A549 (cell line): ENCODE data around the gene SPAG6. TPM values are rescaled to one million over a fixed set of nuclear protein-coding genes. Genes with fewer than 3 reads are reported as not detected.

Experiments
- ATAC-seq, 2 experiments: fragments of 200-7000 bp in 1 of 2; fragments of >200 bp in 1 of 2; cut with Nextera tagmentation in 1 of 2; cut with Tn5 transposase in 1 of 2; 3 replicates each; pipeline versions ENCODE4 v1.8.0 to v1.9.1; 2018 to 2020; ENCODE audit warnings: mild to moderate bottlenecking in 1 of 2, moderate library complexity in 1 of 2
- CTCF ChIA-PET: fragments of 300-600 bp; sonication (Branson Sonifier 250); formaldehyde crosslinking; extraction: SDS; loops from one replicate; lab custom pipeline; 2021; ENCODE audit warnings: antibody characterized with exemption, inconsistent platforms; lab: Yijun Ruan, JAX
- POLR2A ChIA-PET: fragments of 350-600 bp; formaldehyde crosslinking; extraction: SDS; loops from one replicate; lab custom pipeline; 2021; ENCODE audit warnings: antibody characterized with exemption, inconsistent platforms; lab: Yijun Ruan, JAX
- DNase-seq, 2 experiments: peaks; one replicate each; pipeline versions ENCODE4 v3.0.0 to v3.0.0-alpha.2; 2011 to 2016; ENCODE audit warnings: low read depth in 1 of 2, low spot score in 1 of 2
- FAIRE-seq: peaks from 2 replicates; lab custom pipeline; 2011; peaks lifted over from hg19 to GRCh38; lab: Jason Lieb, UNC
- H3K27ac ChIP-seq, 2 experiments: fragments of >200 bp; sonication (Bioruptor Twin); formaldehyde crosslinking; 3 replicates each; pipeline ENCODE4 v1.5.1; 2016 to 2017
- H3K4me1 ChIP-seq: fragments of >200 bp; sonication (Bioruptor Twin); formaldehyde crosslinking; 3 replicates; pipeline ENCODE4 v1.6.1; 2016
- H3K4me2 ChIP-seq: fragments of >200 bp; sonication (Bioruptor Twin); formaldehyde crosslinking; 3 replicates; pipeline ENCODE4 v1.6.1; 2016
- H3K4me3 ChIP-seq: fragments of >200 bp; sonication (Bioruptor Twin); formaldehyde crosslinking; 3 replicates; pipeline ENCODE4 v1.5.1; 2016
- H3K9me3 ChIP-seq: fragments of >200 bp; sonication (Bioruptor Twin); formaldehyde crosslinking; 3 replicates; pipeline ENCODE4 v1.6.1; 2016
- CHD2 ChIP-seq: fragments of 150-350 bp; IDR thresholded peaks from 2 replicates; pipeline ENCODE4 v1.6.1; 2014; ENCODE audit warnings: low read length; ENCODE audit not compliant: partially characterized antibody
- EHF ChIP-seq: fragments of 250-450 bp; sonication (Bioruptor Pico); IDR thresholded peaks from 2 replicates; pipeline ENCODE4 v1.5.0; 2020; ENCODE audit warnings: mild to moderate bottlenecking
- ESRRA ChIP-seq: fragments of 150-350 bp; IDR thresholded peaks from 2 replicates; pipeline ENCODE4 v1.6.1; 2014; ENCODE audit warnings: mild to moderate bottlenecking, low read length, borderline replicate concordance
- HEYL ChIP-seq: fragments of 250-450 bp; sonication (Bioruptor Pico); IDR thresholded peaks from 2 replicates; pipeline ENCODE4 v1.8.0; 2021; ENCODE audit warnings: mild to moderate bottlenecking, moderate library complexity
- HOXA7 ChIP-seq: fragments of 250-450 bp; sonication (Bioruptor Pico); IDR thresholded peaks from 2 replicates; pipeline ENCODE4 v1.5.0; 2020; ENCODE audit warnings: mild to moderate bottlenecking, moderate library complexity
- HOXB13 ChIP-seq: fragments of 250-450 bp; sonication (Bioruptor Pico); IDR thresholded peaks from 2 replicates; pipeline ENCODE4 v1.5.0; 2020; ENCODE audit warnings: low read depth, mild to moderate bottlenecking, moderate library complexity
- KDM1A ChIP-seq: fragments of 200-600 bp; sonication (generic); IDR thresholded peaks from 2 replicates; pipeline ENCODE4 v1.6.1; 2016; ENCODE audit warnings: low read depth, mild to moderate bottlenecking
- MAZ ChIP-seq: fragments of 150-350 bp; IDR thresholded peaks from 2 replicates; pipeline ENCODE4 v1.6.1; 2014; ENCODE audit warnings: antibody characterized with exemption, low read depth, low read length, borderline replicate concordance
- NPAS2 ChIP-seq: fragments of 250-450 bp; sonication (Bioruptor Pico); IDR thresholded peaks from 2 replicates; pipeline ENCODE4 v1.8.0; 2022; ENCODE audit warnings: mild to moderate bottlenecking, moderate library complexity, borderline replicate concordance
- NR3C1 ChIP-seq: fragments of >200 bp; sonication (Bioruptor Twin); formaldehyde crosslinking; IDR thresholded peaks from 3 replicates; pipeline ENCODE4 v1.6.1; 2017
- PHF8 ChIP-seq: fragments of 200-600 bp; sonication (generic); IDR thresholded peaks from 2 replicates; pipeline ENCODE4 v1.6.1; 2016; ENCODE audit warnings: low read depth, mild to moderate bottlenecking, antibody characterized with exemption, moderate library complexity, borderline replicate concordance
- POLR2A ChIP-seq: IDR thresholded peaks from 2 replicates; pipeline ENCODE4 v1.6.1; 2012; ENCODE audit warnings: mild to moderate bottlenecking, low read length
- RAD21 ChIP-seq, 2 experiments: fragments of >200 bp in 1 of 2; sonication (Bioruptor Twin) in 1 of 2; formaldehyde crosslinking in 1 of 2; IDR thresholded peaks in 1 of 2; conservative IDR thresholded peaks in 1 of 2; 2 replicates in 1 of 2; 3 replicates in 1 of 2; pipeline ENCODE4 v1.6.1; 2012 to 2018; ENCODE audit warnings: inconsistent platforms in 1 of 2
- RARB ChIP-seq: fragments of 250-450 bp; sonication (Bioruptor Pico); IDR thresholded peaks from 2 replicates; pipeline ENCODE4 v1.8.0; 2021; ENCODE audit warnings: mild to moderate bottlenecking, moderate library complexity
- RNF2 ChIP-seq: fragments of 200-600 bp; sonication (generic); IDR thresholded peaks from 2 replicates; pipeline ENCODE4 v1.6.1; 2016; ENCODE audit warnings: low read depth, mild to moderate bottlenecking, antibody characterized with exemption, moderate library complexity, borderline replicate concordance
- SMC3 ChIP-seq: fragments of >200 bp; sonication (Bioruptor Twin); formaldehyde crosslinking; IDR thresholded peaks from 3 replicates; pipeline ENCODE4 v1.6.1; 2018; ENCODE audit warnings: inconsistent platforms
- SREBF2 ChIP-seq: fragments of 450-650 bp; IDR thresholded peaks from 2 replicates; pipeline ENCODE4 v1.6.1; 2014; ENCODE audit warnings: mild to moderate bottlenecking, moderate library complexity
- TP53 ChIP-seq: fragments of 250-450 bp; sonication (Bioruptor Pico); IDR thresholded peaks from 2 replicates; pipeline ENCODE4 v1.5.0; 2021; ENCODE audit warnings: mild to moderate bottlenecking, moderate library complexity
- WGBS: methylation state at CpG from one replicate; pipeline ENCODE4 v1.1.6; 2017; ENCODE audit errors: missing lambda C conversion rate; 5-methylcytosine and 5-hydroxymethylcytosine counted together
- polyA plus RNA-seq, 4 experiments: library from polyadenylated mRNA; depleted of rRNA in 3 of 4; stranded (reverse); fragments of >200 nt; fragmentation: RNase III in 1 of 4; extraction: RNeasy Plus Mini Kit Qiagen cat#74134 plus additional on column Dnase treatment in 1 of 4; gene quantifications; 2 replicates in 3 of 4; 3 replicates in 1 of 4; pipeline ENCODE4 v1.2.3, GENCODE V29; 2011 to 2017
- TF ChIP-seq, protein P1 (sequence below): fragments of >200 bp; sonication (Bioruptor Twin); formaldehyde crosslinking; IDR thresholded peaks from 2 replicates; pipeline ENCODE4 v1.6.1; 2016
- TF ChIP-seq, protein P2 (sequence below): IDR thresholded peaks from 2 replicates; pipeline ENCODE4 v1.6.1; 2012
- TF ChIP-seq, protein P3 (sequence below): fragments of 250-450 bp; sonication (Bioruptor Pico); IDR thresholded peaks from 2 replicates; pipeline ENCODE4 v1.5.0; 2021; ENCODE audit warnings: mild to moderate bottlenecking, moderate library complexity, borderline replicate concordance
- TF ChIP-seq, protein P4 (sequence below): fragments of >200 bp; sonication (Bioruptor Twin); formaldehyde crosslinking; IDR thresholded peaks from 3 replicates; pipeline ENCODE4 v1.5.1; 2016
- TF ChIP-seq, protein P5 (sequence below): fragments of 150-350 bp; IDR thresholded peaks from 2 replicates; pipeline ENCODE4 v1.6.1; 2014; ENCODE audit warnings: low read depth, mild to moderate bottlenecking, low read length
- TF ChIP-seq, protein P6 (sequence below): fragments of >200 bp; sonication (Bioruptor Twin); formaldehyde crosslinking; IDR thresholded peaks from 3 replicates; pipeline ENCODE4 v1.6.1; 2016
- TF ChIP-seq, protein P7 (sequence below): IDR thresholded peaks from 2 replicates; pipeline ENCODE4 v1.6.1; 2012

SPAG6 gene
- polyA plus RNA-seq, 2 of the 4 experiments (the other 2 are of a cell fraction) = 0.04 TPM; not detected in 1

DNA sequence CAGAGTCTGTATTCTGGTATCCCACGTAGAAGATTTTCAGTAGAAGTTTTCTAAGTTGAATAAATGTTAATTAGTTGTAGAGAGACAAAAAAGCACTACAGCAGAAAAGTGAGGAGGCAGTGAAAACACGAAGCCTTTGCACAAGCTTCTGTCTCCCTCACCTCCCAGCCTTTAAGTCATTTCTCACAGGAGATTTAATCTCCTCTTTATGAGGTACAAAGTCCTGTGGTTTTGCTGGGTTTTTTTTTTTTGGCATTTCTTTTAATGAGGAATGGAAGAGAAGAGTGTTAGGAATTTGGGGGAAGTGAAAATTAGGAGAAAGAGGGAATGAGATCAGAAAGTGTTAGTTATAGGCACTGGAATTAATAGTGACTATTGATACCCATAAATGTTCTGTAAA is 21.5 kb downstream of the SPAG6 start:
- H3K4me2 ChIP-seq = no peak overlapping the region
- POLR2A ChIA-PET = no interaction called here
- no peak for FAIRE-seq
- 38% methylated on average over 2 of the region's 2 CpGs for WGBS
- no peaks in the 10 kb centered on the region for H3K4me1 ChIP-seq
- TF ChIP-seq POLR2A (no peak), NPAS2 (CRISPR knock-in tag) (no peak), MAZ (no peak), KDM1A (no peak)
- TF ChIP-seq, protein P1, sequence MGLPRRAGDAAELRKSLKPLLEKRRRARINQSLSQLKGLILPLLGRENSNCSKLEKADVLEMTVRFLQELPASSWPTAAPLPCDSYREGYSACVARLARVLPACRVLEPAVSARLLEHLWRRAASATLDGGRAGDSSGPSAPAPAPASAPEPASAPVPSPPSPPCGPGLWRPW = no peak
- TF ChIP-seq, all 56 proteins: peak for 0
- H3K4me3 ChIP-seq = no peak overlapping the region
- no peaks in the 10 kb centered on the region for H3K9me3 ChIP-seq
- CTCF ChIA-PET = no interaction called here
- ATAC-seq (no peak), DNase-seq (no peak)
- H3K27ac ChIP-seq = no peak overlapping the region

DNA sequence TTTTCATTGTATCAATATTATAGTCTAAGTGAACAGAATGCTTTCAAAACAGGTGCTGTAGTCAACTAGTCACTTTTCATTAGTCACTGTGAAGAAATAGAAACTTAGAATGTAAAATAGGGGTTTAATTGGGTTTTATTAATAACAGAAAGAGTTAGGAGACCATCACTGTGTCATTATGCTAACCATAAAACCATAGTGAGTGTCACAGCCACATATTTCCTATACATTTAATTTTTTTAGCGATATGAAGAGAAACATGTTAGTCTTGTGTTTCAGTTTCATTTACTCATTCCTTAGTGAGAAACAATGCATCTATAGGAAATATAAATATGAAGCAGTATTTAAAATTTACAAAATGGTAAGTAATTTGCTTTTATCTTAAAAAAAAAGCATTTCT is 22.2 kb downstream of the SPAG6 start:
- TF ChIP-seq ESRRA (no peak), CHD2 (no peak), EHF (CRISPR knock-in tag) (no peak), HOXA7 (CRISPR knock-in tag) (no peak), SREBF2 (no peak), RNF2 (no peak), PHF8 (no peak), KDM1A (no peak), RAD21 (conservative IDR thresholded peaks at IDR 0.05 in 1 of 2, IDR thresholded peaks at IDR 0.05 in 1 of 2) (no peak), HEYL (CRISPR knock-in tag) (no peak), TP53 (CRISPR knock-in tag) (no peak)
- TF ChIP-seq, protein P2, sequence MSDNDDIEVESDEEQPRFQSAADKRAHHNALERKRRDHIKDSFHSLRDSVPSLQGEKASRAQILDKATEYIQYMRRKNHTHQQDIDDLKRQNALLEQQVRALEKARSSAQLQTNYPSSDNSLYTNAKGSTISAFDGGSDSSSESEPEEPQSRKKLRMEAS = no peak
- TF ChIP-seq, protein P3, sequence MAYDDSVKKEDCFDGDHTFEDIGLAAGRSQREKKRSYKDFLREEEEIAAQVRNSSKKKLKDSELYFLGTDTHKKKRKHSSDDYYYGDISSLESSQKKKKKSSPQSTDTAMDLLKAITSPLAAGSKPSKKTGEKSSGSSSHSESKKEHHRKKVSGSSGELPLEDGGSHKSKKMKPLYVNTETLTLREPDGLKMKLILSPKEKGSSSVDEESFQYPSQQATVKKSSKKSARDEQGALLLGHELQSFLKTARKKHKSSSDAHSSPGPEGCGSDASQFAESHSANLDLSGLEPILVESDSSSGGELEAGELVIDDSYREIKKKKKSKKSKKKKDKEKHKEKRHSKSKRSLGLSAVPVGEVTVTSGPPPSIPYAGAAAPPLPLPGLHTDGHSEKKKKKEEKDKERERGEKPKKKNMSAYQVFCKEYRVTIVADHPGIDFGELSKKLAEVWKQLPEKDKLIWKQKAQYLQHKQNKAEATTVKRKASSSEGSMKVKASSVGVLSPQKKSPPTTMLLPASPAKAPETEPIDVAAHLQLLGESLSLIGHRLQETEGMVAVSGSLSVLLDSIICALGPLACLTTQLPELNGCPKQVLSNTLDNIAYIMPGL (CRISPR knock-in tag) = no peak
- TF ChIP-seq, protein P4, sequence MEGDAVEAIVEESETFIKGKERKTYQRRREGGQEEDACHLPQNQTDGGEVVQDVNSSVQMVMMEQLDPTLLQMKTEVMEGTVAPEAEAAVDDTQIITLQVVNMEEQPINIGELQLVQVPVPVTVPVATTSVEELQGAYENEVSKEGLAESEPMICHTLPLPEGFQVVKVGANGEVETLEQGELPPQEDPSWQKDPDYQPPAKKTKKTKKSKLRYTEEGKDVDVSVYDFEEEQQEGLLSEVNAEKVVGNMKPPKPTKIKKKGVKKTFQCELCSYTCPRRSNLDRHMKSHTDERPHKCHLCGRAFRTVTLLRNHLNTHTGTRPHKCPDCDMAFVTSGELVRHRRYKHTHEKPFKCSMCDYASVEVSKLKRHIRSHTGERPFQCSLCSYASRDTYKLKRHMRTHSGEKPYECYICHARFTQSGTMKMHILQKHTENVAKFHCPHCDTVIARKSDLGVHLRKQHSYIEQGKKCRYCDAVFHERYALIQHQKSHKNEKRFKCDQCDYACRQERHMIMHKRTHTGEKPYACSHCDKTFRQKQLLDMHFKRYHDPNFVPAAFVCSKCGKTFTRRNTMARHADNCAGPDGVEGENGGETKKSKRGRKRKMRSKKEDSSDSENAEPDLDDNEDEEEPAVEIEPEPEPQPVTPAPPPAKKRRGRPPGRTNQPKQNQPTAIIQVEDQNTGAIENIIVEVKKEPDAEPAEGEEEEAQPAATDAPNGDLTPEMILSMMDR = no peak
- TF ChIP-seq, protein P5, sequence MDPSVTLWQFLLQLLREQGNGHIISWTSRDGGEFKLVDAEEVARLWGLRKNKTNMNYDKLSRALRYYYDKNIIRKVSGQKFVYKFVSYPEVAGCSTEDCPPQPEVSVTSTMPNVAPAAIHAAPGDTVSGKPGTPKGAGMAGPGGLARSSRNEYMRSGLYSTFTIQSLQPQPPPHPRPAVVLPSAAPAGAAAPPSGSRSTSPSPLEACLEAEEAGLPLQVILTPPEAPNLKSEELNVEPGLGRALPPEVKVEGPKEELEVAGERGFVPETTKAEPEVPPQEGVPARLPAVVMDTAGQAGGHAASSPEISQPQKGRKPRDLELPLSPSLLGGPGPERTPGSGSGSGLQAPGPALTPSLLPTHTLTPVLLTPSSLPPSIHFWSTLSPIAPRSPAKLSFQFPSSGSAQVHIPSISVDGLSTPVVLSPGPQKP = no peak
- Histone ChIP-seq H3K4me1 (no peaks in the 10 kb centered on the region), H3K4me3 (no peak overlapping the region), H3K4me2 (no peak overlapping the region), H3K27ac (no peak overlapping the region), H3K9me3 (no peaks in the 10 kb centered on the region)
- DNase-seq (no peak), FAIRE-seq (no peak), ATAC-seq (no peak)
- 94% methylated on average over 1 of the region's 1 CpG for WGBS
- CTCF ChIA-PET = no interaction called here
- POLR2A ChIA-PET = no interaction called here

DNA sequence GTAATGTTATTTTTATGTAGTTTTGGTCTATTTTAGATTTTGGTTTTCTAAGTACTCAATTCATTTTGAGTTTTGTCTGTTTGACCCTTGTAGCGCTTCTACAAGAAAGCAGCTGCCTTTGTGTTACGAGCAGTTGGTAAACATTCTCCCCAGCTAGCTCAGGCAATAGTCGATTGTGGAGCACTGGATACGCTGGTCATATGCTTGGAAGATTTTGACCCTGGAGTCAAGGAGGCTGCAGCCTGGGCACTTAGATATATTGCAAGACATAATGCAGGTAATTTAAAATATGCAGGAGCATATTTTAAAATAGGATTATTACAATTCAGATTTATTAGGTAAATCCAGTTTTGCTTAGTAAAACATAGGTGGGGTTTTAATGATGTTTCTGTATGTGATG is 23.1 kb downstream of the SPAG6 start:
- H3K4me3 ChIP-seq = no peak overlapping the region
- no peak for DNase-seq
- no peak for FAIRE-seq
- ChIA-PET POLR2A (no interaction called here), CTCF (interaction anchor here (1.0 kb wide), 1 partner anchor 9 kb away, joined by 4 read pairs; no protein-coding TSS in a partner anchor)
- H3K4me2 ChIP-seq = no peak overlapping the region
- no peak for ATAC-seq
- no peak overlapping the region for H3K27ac ChIP-seq
- H3K4me1 ChIP-seq = no peaks in the 10 kb centered on the region
- no peaks in the 10 kb centered on the region for H3K9me3 ChIP-seq
- TF ChIP-seq PHF8 = no peak
- no peak for TF ChIP-seq RARB (CRISPR knock-in tag)
- TF ChIP-seq SMC3 = no peak
- TF ChIP-seq, protein P6, sequence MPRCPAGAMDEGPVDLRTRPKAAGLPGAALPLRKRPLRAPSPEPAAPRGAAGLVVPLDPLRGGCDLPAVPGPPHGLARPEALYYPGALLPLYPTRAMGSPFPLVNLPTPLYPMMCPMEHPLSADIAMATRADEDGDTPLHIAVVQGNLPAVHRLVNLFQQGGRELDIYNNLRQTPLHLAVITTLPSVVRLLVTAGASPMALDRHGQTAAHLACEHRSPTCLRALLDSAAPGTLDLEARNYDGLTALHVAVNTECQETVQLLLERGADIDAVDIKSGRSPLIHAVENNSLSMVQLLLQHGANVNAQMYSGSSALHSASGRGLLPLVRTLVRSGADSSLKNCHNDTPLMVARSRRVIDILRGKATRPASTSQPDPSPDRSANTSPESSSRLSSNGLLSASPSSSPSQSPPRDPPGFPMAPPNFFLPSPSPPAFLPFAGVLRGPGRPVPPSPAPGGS = no peak
- TF ChIP-seq, protein P7, sequence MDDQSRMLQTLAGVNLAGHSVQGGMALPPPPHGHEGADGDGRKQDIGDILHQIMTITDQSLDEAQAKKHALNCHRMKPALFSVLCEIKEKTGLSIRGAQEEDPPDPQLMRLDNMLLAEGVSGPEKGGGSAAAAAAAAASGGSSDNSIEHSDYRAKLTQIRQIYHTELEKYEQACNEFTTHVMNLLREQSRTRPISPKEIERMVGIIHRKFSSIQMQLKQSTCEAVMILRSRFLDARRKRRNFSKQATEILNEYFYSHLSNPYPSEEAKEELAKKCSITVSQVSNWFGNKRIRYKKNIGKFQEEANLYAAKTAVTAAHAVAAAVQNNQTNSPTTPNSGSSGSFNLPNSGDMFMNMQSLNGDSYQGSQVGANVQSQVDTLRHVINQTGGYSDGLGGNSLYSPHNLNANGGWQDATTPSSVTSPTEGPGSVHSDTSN = no peak
- no peak for TF ChIP-seq NR3C1
- TF ChIP-seq HOXB13 (CRISPR knock-in tag) = no peak
- no peak for TF ChIP-seq HOXA7 (CRISPR knock-in tag)
- TF ChIP-seq, all 56 proteins: peak for 0
- WGBS = 88% methylated on average over 4 of the region's 4 CpGs
